Mesendoderm (in vitro differentiated cells): ENCODE results near the gene CCL13.

ENCODE experiments used
- DNase-seq: peaks from one replicate; pipeline ENCODE4 v3.0.0; 2013
- H2AK5ac ChIP-seq: 2 replicates; pipeline ENCODE4 v1.6.1; 2013; ENCODE audit warnings: low read length, inconsistent platforms
- H2BK120ac ChIP-seq: 2 replicates; pipeline ENCODE4 v1.6.1; 2013; ENCODE audit warnings: low read depth, mild to moderate bottlenecking, low read length, moderate library complexity, mixed read lengths
- H2BK15ac ChIP-seq: replicated peaks from 2 replicates; pipeline ENCODE4 v1.6.1; 2013; ENCODE audit warnings: low read depth, mild to moderate bottlenecking, moderate library complexity
- H2BK5ac ChIP-seq: 2 replicates; pipeline ENCODE4 v1.6.1; 2013; ENCODE audit warnings: low read length, inconsistent platforms
- H3K18ac ChIP-seq: 2 replicates; pipeline ENCODE4 v1.6.1; 2013; ENCODE audit warnings: mild to moderate bottlenecking, low read length, mixed read lengths
- H3K23ac ChIP-seq: one replicate; pipeline ENCODE4 v1.6.1; 2013; ENCODE audit warnings: low read length
- H3K27ac ChIP-seq: 2 replicates; pipeline ENCODE4 v1.5.1; 2013; ENCODE audit warnings: low read depth, mild to moderate bottlenecking, inconsistent platforms, low read length, moderate library complexity
- H3K27me3 ChIP-seq: 2 replicates; pipeline ENCODE4 v1.6.1; 2013; ENCODE audit warnings: low read length, control low read depth, mild to moderate bottlenecking, inconsistent platforms; ENCODE audit not compliant: insufficient read depth, poor library complexity
- H3K36me3 ChIP-seq: 2 replicates; pipeline ENCODE4 v1.6.1; 2013; ENCODE audit warnings: low read length, inconsistent platforms; ENCODE audit not compliant: control insufficient read depth, insufficient read depth
- H3K4ac ChIP-seq: one replicate; pipeline ENCODE4 v1.6.1; 2013; ENCODE audit warnings: low read depth, mild to moderate bottlenecking, low read length, moderate library complexity
- H3K4me1 ChIP-seq: 2 replicates; pipeline ENCODE4 v1.6.1; 2013; ENCODE audit warnings: low read depth, low read length, inconsistent platforms; ENCODE audit not compliant: control insufficient read depth
- H3K4me2 ChIP-seq: 2 replicates; pipeline ENCODE4 v1.6.1; 2013; ENCODE audit warnings: low read length
- H3K4me3 ChIP-seq: 2 replicates; pipeline ENCODE4 v1.5.1; 2013; ENCODE audit warnings: mild to moderate bottlenecking, low read length
- H3K56ac ChIP-seq: one replicate; pipeline ENCODE4 v1.6.1; 2013; ENCODE audit warnings: low read length
- H3K79me1 ChIP-seq: 2 replicates; pipeline ENCODE4 v1.6.1; 2013; ENCODE audit warnings: low read length, inconsistent platforms
- H3K79me2 ChIP-seq: 2 replicates; pipeline ENCODE4 v1.6.1; 2013; ENCODE audit warnings: mild to moderate bottlenecking, low read length; ENCODE audit not compliant: control insufficient read depth, insufficient read depth
- H3K9ac ChIP-seq: 2 replicates; pipeline ENCODE4 v1.6.1; 2013; ENCODE audit warnings: low read length, inconsistent platforms
- H4K5ac ChIP-seq: one replicate; pipeline ENCODE4 v1.6.1; 2013; ENCODE audit warnings: low read length
- H4K8ac ChIP-seq: one replicate; pipeline ENCODE4 v1.6.1; 2013; ENCODE audit warnings: low read depth, mild to moderate bottlenecking, control low read depth, low read length, moderate library complexity
- WGBS: extraction: QIAGEN DNeasy Blood & Tissue Kit; methylation state at CpG from one replicate; pipeline ENCODE4 v1.1.7; 2013; ENCODE audit warnings: low lambda C conversion rate, missing lambda C conversion rate; ENCODE audit not compliant: insufficient coverage; ENCODE audit errors: extremely low coverage; 5-methylcytosine and 5-hydroxymethylcytosine counted together

The CCL13 gene

GRCh38 chr17:34371405-34372100, 15.3 kb downstream of the CCL13 start:
- Histone ChIP-seq H3K36me3 (no peaks in the 10 kb centered on the region), H3K79me2 (no peaks in the 10 kb centered on the region), H2BK120ac (no peak overlapping the region), H3K4me1 (peaks cover 2% of the 10 kb centered on the region), H3K4me3 (no peak overlapping the region), H3K18ac (no peak overlapping the region), H2AK5ac (no peak overlapping the region), H3K4ac (no peak overlapping the region), H3K27ac (no peak overlapping the region), H3K27me3 (no peaks in the 10 kb centered on the region), H2BK15ac (no peak overlapping the region), H3K23ac (no peak overlapping the region), H3K56ac (no peak overlapping the region), H4K5ac (no peak overlapping the region), H4K8ac (no peak overlapping the region), H3K9ac (no peak overlapping the region), H2BK5ac (no peak overlapping the region), H3K79me1 (no peaks in the 10 kb centered on the region), H3K4me2 (no peak overlapping the region)
- WGBS: no CpG with 5 or more reads among the region's 3 CpGs
- DNase-seq: no peak

DNA sequence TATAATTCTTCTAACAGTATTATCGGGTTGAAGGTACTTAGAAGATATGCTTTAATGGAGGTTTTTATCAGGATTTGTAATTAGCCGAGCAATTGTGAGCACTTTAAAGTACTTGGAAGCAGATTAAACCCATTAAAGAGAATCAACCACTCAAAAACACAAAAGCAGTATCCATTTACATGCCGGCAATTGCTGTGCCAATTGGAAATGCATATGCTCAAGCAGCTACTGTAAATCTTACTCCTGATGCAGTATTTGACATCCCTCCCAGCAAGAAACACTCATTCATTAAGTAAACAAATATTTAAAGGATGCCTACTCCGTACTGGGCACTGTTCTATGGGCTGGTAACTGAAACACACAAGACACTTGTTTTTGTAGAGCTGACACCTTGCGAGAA, 18.2 kb downstream of the CCL13 start:
- Histone ChIP-seq H4K8ac (no peak overlapping the region), H3K27me3 (no peaks in the 10 kb centered on the region), H3K4me3 (no peak overlapping the region), H3K27ac (no peak overlapping the region), H3K79me1 (no peaks in the 10 kb centered on the region), H2BK15ac (no peak overlapping the region), H3K4me1 (no peaks in the 10 kb centered on the region), H3K23ac (no peak overlapping the region), H3K9ac (no peak overlapping the region), H2BK120ac (no peak overlapping the region), H3K4ac (no peak overlapping the region), H3K56ac (no peak overlapping the region), H4K5ac (no peak overlapping the region), H3K4me2 (no peak overlapping the region), H2BK5ac (no peak overlapping the region), H3K79me2 (no peaks in the 10 kb centered on the region), H2AK5ac (no peak overlapping the region), H3K36me3 (no peaks in the 10 kb centered on the region), H3K18ac (no peak overlapping the region)
- DNase-seq: no peak
- no CpG with 5 or more reads among the region's 5 CpGs for WGBS

GRCh38 chr17:34375426-34375997, 19.2 kb downstream of the CCL13 start:
- Histone ChIP-seq H3K4me2 (no peak overlapping the region), H3K4ac (no peak overlapping the region), H2AK5ac (no peak overlapping the region), H3K27me3 (no peaks in the 10 kb centered on the region), H3K79me1 (no peaks in the 10 kb centered on the region), H4K8ac (no peak overlapping the region), H3K18ac (no peak overlapping the region), H3K9ac (no peak overlapping the region), H3K27ac (no peak overlapping the region), H2BK120ac (no peak overlapping the region), H3K23ac (no peak overlapping the region), H3K4me3 (no peak overlapping the region), H3K56ac (no peak overlapping the region), H4K5ac (no peak overlapping the region), H2BK5ac (no peak overlapping the region), H3K4me1 (no peaks in the 10 kb centered on the region), H3K79me2 (no peaks in the 10 kb centered on the region), H3K36me3 (no peaks in the 10 kb centered on the region), H2BK15ac (no peak overlapping the region)
- WGBS: no CpG with 5 or more reads among the region's 11 CpGs
- DNase-seq: no peak

DNA sequence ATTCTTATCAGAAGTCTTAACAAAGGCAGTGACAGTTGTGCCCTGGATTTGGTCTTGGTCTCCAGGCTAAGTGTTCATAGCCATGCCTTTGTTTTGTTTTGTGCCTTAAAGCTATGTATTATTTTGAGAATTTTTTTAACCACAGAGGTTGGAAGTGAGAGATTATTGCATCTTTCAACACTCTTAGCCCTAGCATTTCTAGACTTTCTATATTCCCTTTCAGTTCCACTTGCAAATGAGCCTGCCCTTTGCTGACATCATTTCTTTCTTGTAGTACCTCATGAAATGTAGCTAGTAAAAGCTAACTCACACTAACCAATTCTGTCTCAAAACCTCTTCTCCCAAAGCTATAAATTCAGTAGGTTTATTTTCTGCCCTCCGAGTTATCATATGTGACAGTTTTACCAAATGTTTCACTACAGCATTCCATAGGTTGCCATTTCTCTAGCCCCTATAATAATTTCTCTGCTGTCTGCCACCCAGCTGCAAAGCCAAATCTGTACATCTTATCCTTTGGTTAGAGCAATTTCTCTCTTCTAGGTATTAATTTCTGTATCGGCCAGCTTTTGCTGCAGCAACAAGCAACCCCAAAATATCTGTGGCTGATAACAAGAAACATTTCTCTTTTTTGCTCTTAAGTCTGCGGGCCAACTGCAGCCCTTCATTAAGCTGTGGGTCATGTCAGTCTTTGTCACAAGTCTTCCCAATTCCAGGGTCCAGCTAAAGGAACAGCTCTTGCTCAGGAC, 21.0 kb downstream of the CCL13 start:
- Histone ChIP-seq H3K36me3 (no peaks in the 10 kb centered on the region), H4K8ac (no peak overlapping the region), H2BK15ac (no peak overlapping the region), H3K79me2 (no peaks in the 10 kb centered on the region), H2AK5ac (no peak overlapping the region), H3K4me1 (no peaks in the 10 kb centered on the region), H3K23ac (no peak overlapping the region), H3K4me2 (no peak overlapping the region), H3K9ac (no peak overlapping the region), H2BK120ac (no peak overlapping the region), H3K27me3 (no peaks in the 10 kb centered on the region), H3K4ac (no peak overlapping the region), H4K5ac (no peak overlapping the region), H3K79me1 (no peaks in the 10 kb centered on the region), H2BK5ac (no peak overlapping the region), H3K18ac (no peak overlapping the region), H3K56ac (no peak overlapping the region), H3K4me3 (no peak overlapping the region), H3K27ac (no peak overlapping the region)
- WGBS: no CpG with 5 or more reads among the region's 3 CpGs
- DNase-seq: no peak

GRCh38 chr17:34378664-34379101, 22.4 kb downstream of the CCL13 start:
- Histone ChIP-seq H3K4me3 (no peak overlapping the region), H2AK5ac (no peak overlapping the region), H3K18ac (no peak overlapping the region), H2BK5ac (no peak overlapping the region), H3K4ac (no peak overlapping the region), H3K56ac (no peak overlapping the region), H3K27ac (no peak overlapping the region), H3K9ac (no peak overlapping the region), H3K79me1 (no peaks in the 10 kb centered on the region), H3K4me1 (peaks cover 2% of the 10 kb centered on the region), H3K23ac (no peak overlapping the region), H3K36me3 (no peaks in the 10 kb centered on the region), H3K79me2 (no peaks in the 10 kb centered on the region), H3K4me2 (no peak overlapping the region), H4K5ac (no peak overlapping the region), H4K8ac (no peak overlapping the region), H2BK15ac (no peak overlapping the region), H3K27me3 (no peaks in the 10 kb centered on the region), H2BK120ac (no peak overlapping the region)
- no CpG with 5 or more reads among the region's 6 CpGs for whole genome bisulfite sequencing
- DNase-seq: no peak
